ENCODE data around the gene MANSC1.

Gene MANSC1

GRCh38 chr12:12349711-12350665 lies at the start of gene MANSC1 (continued):
- TF ChIP-seq ELK4 (IDR thresholded peaks at IDR 0.05; ENCODE audit: borderline replicate concordance, low read depth, low read length), result no peak
- TF ChIP-seq ZNF426 (tag by site-specific recombination; IDR thresholded peaks at IDR 0.05), result no peak
- no peak for TF ChIP-seq ZNF521 (tag by site-specific recombination; IDR thresholded peaks at IDR 0.05)
- TF ChIP-seq, protein P1, sequence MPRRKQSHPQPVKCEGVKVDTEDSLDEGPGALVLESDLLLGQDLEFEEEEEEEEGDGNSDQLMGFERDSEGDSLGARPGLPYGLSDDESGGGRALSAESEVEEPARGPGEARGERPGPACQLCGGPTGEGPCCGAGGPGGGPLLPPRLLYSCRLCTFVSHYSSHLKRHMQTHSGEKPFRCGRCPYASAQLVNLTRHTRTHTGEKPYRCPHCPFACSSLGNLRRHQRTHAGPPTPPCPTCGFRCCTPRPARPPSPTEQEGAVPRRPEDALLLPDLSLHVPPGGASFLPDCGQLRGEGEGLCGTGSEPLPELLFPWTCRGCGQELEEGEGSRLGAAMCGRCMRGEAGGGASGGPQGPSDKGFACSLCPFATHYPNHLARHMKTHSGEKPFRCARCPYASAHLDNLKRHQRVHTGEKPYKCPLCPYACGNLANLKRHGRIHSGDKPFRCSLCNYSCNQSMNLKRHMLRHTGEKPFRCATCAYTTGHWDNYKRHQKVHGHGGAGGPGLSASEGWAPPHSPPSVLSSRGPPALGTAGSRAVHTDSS (tag by site-specific recombination; IDR thresholded peaks at IDR 0.05), result no peak
- TF ChIP-seq, protein P2, sequence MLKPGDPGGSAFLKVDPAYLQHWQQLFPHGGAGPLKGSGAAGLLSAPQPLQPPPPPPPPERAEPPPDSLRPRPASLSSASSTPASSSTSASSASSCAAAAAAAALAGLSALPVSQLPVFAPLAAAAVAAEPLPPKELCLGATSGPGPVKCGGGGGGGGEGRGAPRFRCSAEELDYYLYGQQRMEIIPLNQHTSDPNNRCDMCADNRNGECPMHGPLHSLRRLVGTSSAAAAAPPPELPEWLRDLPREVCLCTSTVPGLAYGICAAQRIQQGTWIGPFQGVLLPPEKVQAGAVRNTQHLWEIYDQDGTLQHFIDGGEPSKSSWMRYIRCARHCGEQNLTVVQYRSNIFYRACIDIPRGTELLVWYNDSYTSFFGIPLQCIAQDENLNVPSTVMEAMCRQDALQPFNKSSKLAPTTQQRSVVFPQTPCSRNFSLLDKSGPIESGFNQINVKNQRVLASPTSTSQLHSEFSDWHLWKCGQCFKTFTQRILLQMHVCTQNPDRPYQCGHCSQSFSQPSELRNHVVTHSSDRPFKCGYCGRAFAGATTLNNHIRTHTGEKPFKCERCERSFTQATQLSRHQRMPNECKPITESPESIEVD (tag by site-specific recombination; IDR thresholded peaks at IDR 0.05), result no peak
- TF ChIP-seq, protein P3, sequence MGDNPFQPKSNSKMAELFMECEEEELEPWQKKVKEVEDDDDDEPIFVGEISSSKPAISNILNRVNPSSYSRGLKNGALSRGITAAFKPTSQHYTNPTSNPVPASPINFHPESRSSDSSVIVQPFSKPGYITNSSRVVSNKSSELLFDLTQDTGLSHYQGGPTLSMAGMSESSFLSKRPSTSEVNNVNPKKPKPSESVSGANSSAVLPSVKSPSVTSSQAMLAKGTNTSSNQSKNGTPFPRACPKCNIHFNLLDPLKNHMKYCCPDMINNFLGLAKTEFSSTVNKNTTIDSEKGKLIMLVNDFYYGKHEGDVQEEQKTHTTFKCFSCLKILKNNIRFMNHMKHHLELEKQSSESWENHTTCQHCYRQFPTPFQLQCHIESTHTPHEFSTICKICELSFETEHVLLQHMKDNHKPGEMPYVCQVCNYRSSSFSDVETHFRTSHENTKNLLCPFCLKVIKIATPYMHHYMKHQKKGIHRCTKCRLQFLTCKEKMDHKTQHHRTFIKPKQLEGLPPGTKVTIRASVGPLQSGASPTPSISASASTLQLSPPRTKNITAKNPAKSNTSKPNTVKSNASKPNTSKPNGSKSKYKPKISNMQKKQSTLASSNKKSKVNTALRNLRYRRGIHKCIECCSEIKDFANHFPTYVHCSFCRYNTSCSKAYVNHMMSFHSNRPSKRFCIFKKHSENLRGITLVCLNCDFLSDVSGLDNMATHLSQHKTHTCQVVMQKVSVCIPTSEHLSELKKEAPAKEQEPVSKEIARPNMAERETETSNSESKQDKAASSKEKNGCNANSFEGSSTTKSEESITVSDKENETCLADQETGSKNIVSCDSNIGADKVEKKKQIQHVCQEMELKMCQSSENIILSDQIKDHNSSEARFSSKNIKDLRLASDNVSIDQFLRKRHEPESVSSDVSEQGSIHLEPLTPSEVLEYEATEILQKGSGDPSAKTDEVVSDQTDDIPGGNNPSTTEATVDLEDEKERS (tag by site-specific recombination; IDR thresholded peaks at IDR 0.05), result 0 out of 2 replicates have a peak, but pooled peaks have one; percentile 14
- TF ChIP-seq BCL11B (tag by site-specific recombination; IDR thresholded peaks at IDR 0.05; ENCODE audit: low read depth), result 0 out of 2 replicates have a peak, but pooled peaks have one; percentile 36
- TF ChIP-seq ZNF324 (tag by site-specific recombination; IDR thresholded peaks at IDR 0.05), result peak; percentile 72
- no peak for TF ChIP-seq ZNF169 (tag by site-specific recombination; IDR thresholded peaks at IDR 0.05)
- TF ChIP-seq ZNF76 (tag by site-specific recombination; IDR thresholded peaks at IDR 0.05; ENCODE audit: borderline replicate concordance, low read depth), result peak; percentile 82; the same call in 1 of the 2 replicates
- no peak for TF ChIP-seq ZNF624 (tag by site-specific recombination; IDR thresholded peaks at IDR 0.05)
- TF ChIP-seq KLF16 (tag by site-specific recombination; IDR thresholded peaks at IDR 0.05), result peak; percentile 86; the same call in 1 of the 2 replicates
- no peak for TF ChIP-seq ZNF560 (tag by site-specific recombination; IDR thresholded peaks at IDR 0.05; ENCODE audit: borderline replicate concordance)
- TF ChIP-seq ZNF776 (tag by site-specific recombination; IDR thresholded peaks at IDR 0.05; ENCODE audit: borderline replicate concordance), result no peak
- TF ChIP-seq, protein P4, sequence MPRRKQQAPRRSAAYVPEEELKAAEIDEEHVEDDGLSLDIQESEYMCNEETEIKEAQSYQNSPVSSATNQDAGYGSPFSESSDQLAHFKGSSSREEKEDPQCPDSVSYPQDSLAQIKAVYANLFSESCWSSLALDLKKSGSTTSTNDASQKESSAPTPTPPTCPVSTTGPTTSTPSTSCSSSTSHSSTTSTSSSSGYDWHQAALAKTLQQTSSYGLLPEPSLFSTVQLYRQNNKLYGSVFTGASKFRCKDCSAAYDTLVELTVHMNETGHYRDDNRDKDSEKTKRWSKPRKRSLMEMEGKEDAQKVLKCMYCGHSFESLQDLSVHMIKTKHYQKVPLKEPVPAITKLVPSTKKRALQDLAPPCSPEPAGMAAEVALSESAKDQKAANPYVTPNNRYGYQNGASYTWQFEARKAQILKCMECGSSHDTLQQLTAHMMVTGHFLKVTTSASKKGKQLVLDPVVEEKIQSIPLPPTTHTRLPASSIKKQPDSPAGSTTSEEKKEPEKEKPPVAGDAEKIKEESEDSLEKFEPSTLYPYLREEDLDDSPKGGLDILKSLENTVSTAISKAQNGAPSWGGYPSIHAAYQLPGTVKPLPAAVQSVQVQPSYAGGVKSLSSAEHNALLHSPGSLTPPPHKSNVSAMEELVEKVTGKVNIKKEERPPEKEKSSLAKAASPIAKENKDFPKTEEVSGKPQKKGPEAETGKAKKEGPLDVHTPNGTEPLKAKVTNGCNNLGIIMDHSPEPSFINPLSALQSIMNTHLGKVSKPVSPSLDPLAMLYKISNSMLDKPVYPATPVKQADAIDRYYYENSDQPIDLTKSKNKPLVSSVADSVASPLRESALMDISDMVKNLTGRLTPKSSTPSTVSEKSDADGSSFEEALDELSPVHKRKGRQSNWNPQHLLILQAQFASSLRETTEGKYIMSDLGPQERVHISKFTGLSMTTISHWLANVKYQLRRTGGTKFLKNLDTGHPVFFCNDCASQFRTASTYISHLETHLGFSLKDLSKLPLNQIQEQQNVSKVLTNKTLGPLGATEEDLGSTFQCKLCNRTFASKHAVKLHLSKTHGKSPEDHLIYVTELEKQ (tag by site-specific recombination; IDR thresholded peaks at IDR 0.05; ENCODE audit: borderline replicate concordance), result peak; percentile 29; the same call in 1 of the 2 replicates
- TF ChIP-seq REPIN1 (tag by site-specific recombination; IDR thresholded peaks at IDR 0.05; ENCODE audit: low read depth), result peak; percentile 74; the same call in 1 of the 2 replicates
- peak; percentile 22; the same call in 1 of the 2 replicates for TF ChIP-seq ZNF548 (tag by site-specific recombination; IDR thresholded peaks at IDR 0.05)
- no peak; the same call in 1 of the 2 replicates for TF ChIP-seq ZNF146 (tag by site-specific recombination; IDR thresholded peaks at IDR 0.05)
- no peak for TF ChIP-seq ZNF473 (tag by site-specific recombination; IDR thresholded peaks at IDR 0.05)
- TF ChIP-seq ZNF121 (tag by site-specific recombination; IDR thresholded peaks at IDR 0.05), result 0 out of 2 replicates have a peak, but pooled peaks have one; percentile 53
- TF ChIP-seq ZSCAN16 (tag by site-specific recombination; IDR thresholded peaks at IDR 0.05), result no peak
- TF ChIP-seq TRIM28 (IDR thresholded peaks at IDR 0.05; ENCODE audit: borderline replicate concordance, low read length), result no peak
- no peak for TF ChIP-seq ZNF211 (tag by site-specific recombination; IDR thresholded peaks at IDR 0.05; ENCODE audit: low read depth)
- TF ChIP-seq, protein P5, sequence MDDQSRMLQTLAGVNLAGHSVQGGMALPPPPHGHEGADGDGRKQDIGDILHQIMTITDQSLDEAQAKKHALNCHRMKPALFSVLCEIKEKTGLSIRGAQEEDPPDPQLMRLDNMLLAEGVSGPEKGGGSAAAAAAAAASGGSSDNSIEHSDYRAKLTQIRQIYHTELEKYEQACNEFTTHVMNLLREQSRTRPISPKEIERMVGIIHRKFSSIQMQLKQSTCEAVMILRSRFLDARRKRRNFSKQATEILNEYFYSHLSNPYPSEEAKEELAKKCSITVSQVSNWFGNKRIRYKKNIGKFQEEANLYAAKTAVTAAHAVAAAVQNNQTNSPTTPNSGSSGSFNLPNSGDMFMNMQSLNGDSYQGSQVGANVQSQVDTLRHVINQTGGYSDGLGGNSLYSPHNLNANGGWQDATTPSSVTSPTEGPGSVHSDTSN (CRISPR knock-in tag; IDR thresholded peaks at IDR 0.05), result peak; percentile 61; the same call in 1 of the 2 replicates
- no peak for TF ChIP-seq ZNF658 (tag by site-specific recombination; IDR thresholded peaks at IDR 0.05)
- no peak for TF ChIP-seq MYNN (tag by site-specific recombination; IDR thresholded peaks at IDR 0.05; ENCODE audit: borderline replicate concordance)

Data from HEK293 (cell line).